HCT116 (cell line): ENCODE results near the gene LRRC15.

Source experiments
- ATF3 ChIP-seq: IDR thresholded peaks from 2 replicates; pipeline ENCODE4 v1.6.1; 2012
- CTCF ChIP-seq, 3 experiments: fragments of 200-600 bp in 1 of 3; sonication (generic) in 1 of 3; IDR thresholded peaks in 2 of 3; conservative IDR thresholded peaks in 1 of 3; 2 replicates each; pipeline ENCODE4 v1.5.1; 2012 to 2017; ENCODE audit warnings: low read depth in 2 of 3, low read length in 2 of 3, antibody characterized with exemption in 1 of 3, borderline replicate concordance in 1 of 3, control low read depth in 1 of 3, mild to moderate bottlenecking in 1 of 3, mixed read lengths in 1 of 3, mixed run types in 1 of 3, moderate library complexity in 1 of 3; ENCODE audit not compliant: insufficient read depth in 1 of 3
- JUND ChIP-seq: IDR thresholded peaks from 2 replicates; pipeline ENCODE4 v1.6.1; 2012
- MAX ChIP-seq: IDR thresholded peaks from 2 replicates; pipeline ENCODE4 v1.6.1; 2012
- POLR2A ChIP-seq: IDR thresholded peaks from 2 replicates; pipeline ENCODE4 v1.7.0; 2011; ENCODE audit warnings: borderline replicate concordance; ENCODE audit not compliant: insufficient read depth, insufficient read length; ENCODE audit errors: extremely low read depth

- TF ChIP-seq MAX (no peak), POLR2A (no peak), CTCF (IDR thresholded peaks at IDR 0.05 in 2 of 3, conservative IDR thresholded peaks at IDR 0.05 in 1 of 3; ENCODE audit: borderline replicate concordance in 1 of 3, insufficient read depth in 1 of 3, low read depth in 2 of 3, low read length in 2 of 3) (no peak), JUND (no peak), ATF3 (no peak)
Measured at GRCh38 chr3:194365526-194365925, 4.0 kb downstream of the LRRC15 start.
